NB4 (cell line): ENCODE results near the gene SH3GL3.

ENCODE experiments used
- DNase-seq: peaks from one replicate; pipeline ENCODE4 v3.0.0; 2010; ENCODE audit warnings: low read depth
- H3K4me3 ChIP-seq: one replicate; pipeline ENCODE4 v1.5.1; 2011; ENCODE audit warnings: mild to moderate bottlenecking, low read depth, low read length, moderate library complexity
- CTCF ChIP-seq: IDR thresholded peaks from one replicate; pipeline ENCODE4 v1.5.1; 2012; ENCODE audit warnings: low read depth, low read length
- MYC ChIP-seq: IDR thresholded peaks from 2 replicates; pipeline ENCODE4 v1.6.1; 2011; ENCODE audit warnings: low read depth, low read length
- POLR2A ChIP-seq: IDR thresholded peaks from 2 replicates; pipeline ENCODE4 v1.6.1; 2011; ENCODE audit warnings: mild to moderate bottlenecking; ENCODE audit not compliant: insufficient read length; ENCODE audit errors: extremely low read depth
- TF ChIP-seq, protein P1 (sequence below): IDR thresholded peaks from 2 replicates; pipeline ENCODE4 v1.6.1; 2011; ENCODE audit warnings: low read depth, low read length

The SH3GL3 gene

GRCh38 chr15:83612226-83612625 is 165.1 kb downstream of the SH3GL3 start:
- no peak for DNase-seq
- TF ChIP-seq POLR2A, result no peak
- TF ChIP-seq MYC, result no peak
- no peak for TF ChIP-seq CTCF
- TF ChIP-seq, protein P1, sequence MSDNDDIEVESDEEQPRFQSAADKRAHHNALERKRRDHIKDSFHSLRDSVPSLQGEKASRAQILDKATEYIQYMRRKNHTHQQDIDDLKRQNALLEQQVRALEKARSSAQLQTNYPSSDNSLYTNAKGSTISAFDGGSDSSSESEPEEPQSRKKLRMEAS, result no peak
- H3K4me3 ChIP-seq, result no peak overlapping the region

- TF ChIP-seq POLR2A (no peak), MYC (no peak), CTCF (no peak)
- TF ChIP-seq, protein P1, result no peak
- no peak overlapping the region for H3K4me3 ChIP-seq
- DNase-seq, result no peak
These were observed 165.9 kb downstream of the SH3GL3 start for GRCh38 chr15:83612898-83613635.

GRCh38 chr15:83613714-83614113 is 166.6 kb downstream of the SH3GL3 start:
- TF ChIP-seq POLR2A (no peak), MYC (no peak), CTCF (no peak)
- TF ChIP-seq, protein P1, result no peak
- no peak for DNase-seq
- H3K4me3 ChIP-seq, result no peak overlapping the region

DNA sequence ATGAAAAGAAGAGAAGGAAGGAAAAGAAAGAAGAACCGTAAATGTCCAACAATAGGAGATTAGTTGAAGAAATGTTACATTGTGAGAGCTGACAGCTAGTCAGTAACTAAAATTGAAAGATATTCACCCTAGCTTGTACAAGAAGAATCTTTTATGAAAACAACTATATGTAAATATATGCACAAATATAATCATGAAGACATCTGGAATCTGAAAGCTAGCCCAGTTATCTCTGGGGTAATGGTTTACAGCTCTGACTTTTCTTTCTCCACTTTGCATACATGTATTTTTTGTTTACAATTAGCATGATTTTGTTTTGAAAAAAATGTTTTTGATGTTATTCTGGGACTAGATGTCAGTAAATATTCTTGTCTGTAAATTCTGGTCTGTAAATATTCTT is 169.7 kb downstream of the SH3GL3 start:
- TF ChIP-seq, protein P1, result no peak
- TF ChIP-seq CTCF, result no peak
- no peak for TF ChIP-seq MYC
- TF ChIP-seq POLR2A, result no peak
- no peak overlapping the region for H3K4me3 ChIP-seq
- DNase-seq, result no peak

DNA sequence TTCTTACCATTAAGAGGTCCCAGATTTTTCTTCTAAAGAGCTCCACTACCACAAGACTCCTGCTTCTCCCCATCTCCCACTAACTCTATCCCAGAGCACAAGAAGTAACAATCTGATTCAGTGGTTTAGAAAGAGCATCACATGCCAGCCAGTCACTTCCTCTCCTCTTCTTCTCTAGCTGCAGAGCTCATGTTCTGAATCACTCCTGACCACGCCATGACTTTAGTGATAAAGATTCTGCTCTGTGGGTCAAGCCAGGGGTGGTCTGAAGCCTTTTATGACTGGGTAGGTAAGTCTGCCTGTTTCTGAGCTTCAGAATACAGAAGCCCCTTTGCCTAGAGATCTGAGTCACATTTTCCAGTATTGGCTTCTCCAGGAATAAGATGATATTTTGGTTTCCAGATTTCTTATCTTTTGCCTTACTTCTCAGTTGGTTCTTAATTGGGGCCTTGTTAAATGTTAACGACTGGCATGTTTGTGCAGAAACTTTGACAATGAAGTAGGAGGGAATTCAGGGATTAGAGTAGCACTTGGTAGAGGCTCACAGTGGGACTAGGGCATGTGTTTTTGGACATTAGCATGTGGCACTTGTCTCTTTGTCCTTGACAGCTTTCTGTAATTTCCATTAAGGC is 179.1 kb downstream of the SH3GL3 start:
- no peak for DNase-seq
- H3K4me3 ChIP-seq, result no peak overlapping the region
- TF ChIP-seq POLR2A (no peak), MYC (no peak), CTCF (no peak)
- TF ChIP-seq, protein P1, result no peak
